ENCODE results near the gene TEKTIP1. TPM values are rescaled to one million over a fixed set of nuclear protein-coding genes. Genes with fewer than 3 reads are reported as not detected.

TEKTIP1 gene
- total RNA-seq, 2 donors from 2014 or later = not detected

DNA sequence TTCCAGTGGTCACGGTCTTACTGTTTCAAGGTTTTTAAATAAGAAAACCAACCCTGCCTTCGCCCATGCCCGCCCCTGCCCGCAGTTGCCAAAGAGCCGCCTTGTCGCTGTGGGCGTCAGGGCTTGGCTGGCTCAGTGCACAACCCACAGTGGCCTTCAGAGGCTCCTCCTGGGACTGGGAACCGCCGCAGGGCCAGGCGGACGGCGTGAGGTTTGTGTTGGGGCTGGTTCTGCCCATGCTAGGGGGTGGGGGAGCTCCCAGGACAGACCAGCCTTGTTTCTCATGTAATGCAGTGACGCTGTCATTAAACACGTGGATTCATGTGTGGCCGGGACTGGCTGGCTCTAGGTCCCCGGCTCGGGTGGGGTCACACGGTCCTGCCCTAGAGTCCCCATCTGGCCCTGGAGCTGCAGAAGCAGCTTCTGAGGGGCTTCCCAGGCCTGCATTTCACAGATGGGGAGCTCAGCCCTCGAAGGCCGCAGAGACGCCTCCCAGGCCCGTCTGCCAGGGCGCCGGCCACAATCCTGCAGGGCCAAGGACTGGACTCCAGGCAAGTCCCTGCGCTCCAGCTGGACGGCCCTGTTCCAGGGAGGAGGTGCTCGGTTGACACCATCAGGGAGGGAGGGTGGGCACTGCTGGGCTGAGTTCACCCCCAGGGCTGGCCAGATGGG lies 2.4 kb upstream of the TEKTIP1 start:
- Histone ChIP-seq H3K4me1 (peaks cover 0 to 6% of the 10 kb centered on the region in 2 donors), H3K27ac (peak overlapping the region; percentile 33 to 40), H3K27me3 (no peaks in the 10 kb centered on the region)

DNA sequence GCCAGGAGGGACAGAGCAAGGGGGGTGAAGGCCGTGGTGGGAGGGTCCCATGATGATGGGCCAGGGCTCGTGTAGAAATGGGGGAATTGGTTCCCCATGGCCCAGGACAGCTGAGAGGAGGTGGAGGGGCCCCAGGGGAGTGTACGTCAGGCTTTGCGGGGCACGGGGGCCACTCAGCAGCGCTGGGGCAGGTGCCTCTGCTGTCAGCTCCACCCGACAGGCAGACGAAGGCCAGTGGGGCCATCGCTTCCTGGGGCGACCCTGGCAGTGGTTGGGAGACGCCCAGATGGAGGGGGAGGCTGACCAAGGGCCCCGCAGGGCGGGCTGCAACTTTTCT lies 1.9 kb upstream of the TEKTIP1 start:
- Histone ChIP-seq H3K9me3 (no peaks in the 10 kb centered on the region), H3K4me1 (peaks cover 0 to 6% of the 10 kb centered on the region in 2 donors), H3K27me3 (no peaks in the 10 kb centered on the region), H3K27ac (peak overlapping the region; percentile 33 to 40), H3K36me3 (peaks cover 37% of the 10 kb centered on the region), H3K4me3 (no peak overlapping the region)
- TF ChIP-seq, protein P1, sequence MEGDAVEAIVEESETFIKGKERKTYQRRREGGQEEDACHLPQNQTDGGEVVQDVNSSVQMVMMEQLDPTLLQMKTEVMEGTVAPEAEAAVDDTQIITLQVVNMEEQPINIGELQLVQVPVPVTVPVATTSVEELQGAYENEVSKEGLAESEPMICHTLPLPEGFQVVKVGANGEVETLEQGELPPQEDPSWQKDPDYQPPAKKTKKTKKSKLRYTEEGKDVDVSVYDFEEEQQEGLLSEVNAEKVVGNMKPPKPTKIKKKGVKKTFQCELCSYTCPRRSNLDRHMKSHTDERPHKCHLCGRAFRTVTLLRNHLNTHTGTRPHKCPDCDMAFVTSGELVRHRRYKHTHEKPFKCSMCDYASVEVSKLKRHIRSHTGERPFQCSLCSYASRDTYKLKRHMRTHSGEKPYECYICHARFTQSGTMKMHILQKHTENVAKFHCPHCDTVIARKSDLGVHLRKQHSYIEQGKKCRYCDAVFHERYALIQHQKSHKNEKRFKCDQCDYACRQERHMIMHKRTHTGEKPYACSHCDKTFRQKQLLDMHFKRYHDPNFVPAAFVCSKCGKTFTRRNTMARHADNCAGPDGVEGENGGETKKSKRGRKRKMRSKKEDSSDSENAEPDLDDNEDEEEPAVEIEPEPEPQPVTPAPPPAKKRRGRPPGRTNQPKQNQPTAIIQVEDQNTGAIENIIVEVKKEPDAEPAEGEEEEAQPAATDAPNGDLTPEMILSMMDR (IDR thresholded peaks at IDR 0.05) = no peak
- DNase-seq (ENCODE audit: low spot score) = no peak

More for the DNA sequence above, 2.4 kb upstream of the TEKTIP1 start:
- Histone ChIP-seq H3K9me3 (no peaks in the 10 kb centered on the region), H3K36me3 (peaks cover 42% of the 10 kb centered on the region), H3K4me3 (no peak overlapping the region)
- peak; percentile 65 for DNase-seq (ENCODE audit: low spot score)
- TF ChIP-seq, protein P1 (IDR thresholded peaks at IDR 0.05) = no peak

DNA sequence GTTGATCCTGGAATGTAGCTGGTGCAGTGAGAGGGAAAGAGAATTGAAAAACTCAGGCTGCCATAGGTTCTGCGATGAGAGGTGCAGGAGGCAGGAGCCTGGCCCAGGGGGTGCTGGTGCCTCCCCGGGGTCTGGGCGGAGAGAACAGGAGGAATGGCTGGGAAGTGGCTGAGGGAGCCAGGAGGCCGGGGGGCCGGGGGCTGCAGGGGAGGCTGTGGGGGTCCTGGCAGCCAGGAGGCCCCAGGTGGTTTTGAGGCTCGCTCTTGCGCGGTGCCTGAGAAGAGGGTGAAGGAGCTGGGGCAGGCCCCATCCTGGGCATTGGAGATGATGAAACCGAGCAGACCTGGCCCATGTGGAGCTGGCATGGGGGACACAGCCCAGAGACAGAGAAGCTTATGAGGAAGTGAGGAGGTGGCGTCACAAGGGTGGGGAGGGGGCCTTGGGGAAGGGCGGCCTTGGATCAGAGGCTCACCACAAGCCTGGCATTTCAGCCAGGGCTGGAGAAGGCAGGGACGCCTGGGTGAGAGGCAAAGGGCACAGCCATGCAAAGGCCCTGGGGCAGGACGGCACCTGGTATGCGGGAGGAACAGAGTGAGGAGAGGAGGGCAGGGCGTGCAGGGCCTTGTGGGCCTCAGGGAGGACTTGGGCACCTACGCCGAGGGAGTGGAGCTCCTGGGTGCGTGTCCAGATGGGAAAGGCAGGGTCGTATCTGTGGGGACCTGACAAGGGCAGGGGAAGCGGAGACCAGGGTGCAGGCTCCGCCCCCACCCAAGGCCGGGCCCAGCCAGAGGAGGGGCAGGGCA lies 1.3 kb upstream of the TEKTIP1 start:
- no peak for DNase-seq (ENCODE audit: low spot score)
- Histone ChIP-seq H3K27ac (peak overlapping the region; percentile 33 to 40), H3K36me3 (peaks cover 31% of the 10 kb centered on the region), H3K9me3 (no peaks in the 10 kb centered on the region), H3K27me3 (no peaks in the 10 kb centered on the region), H3K4me1 (peaks cover 0 to 6% of the 10 kb centered on the region in 2 donors), H3K4me3 (no peak overlapping the region)
- TF ChIP-seq, protein P1 (IDR thresholded peaks at IDR 0.05) = no peak

DNA sequence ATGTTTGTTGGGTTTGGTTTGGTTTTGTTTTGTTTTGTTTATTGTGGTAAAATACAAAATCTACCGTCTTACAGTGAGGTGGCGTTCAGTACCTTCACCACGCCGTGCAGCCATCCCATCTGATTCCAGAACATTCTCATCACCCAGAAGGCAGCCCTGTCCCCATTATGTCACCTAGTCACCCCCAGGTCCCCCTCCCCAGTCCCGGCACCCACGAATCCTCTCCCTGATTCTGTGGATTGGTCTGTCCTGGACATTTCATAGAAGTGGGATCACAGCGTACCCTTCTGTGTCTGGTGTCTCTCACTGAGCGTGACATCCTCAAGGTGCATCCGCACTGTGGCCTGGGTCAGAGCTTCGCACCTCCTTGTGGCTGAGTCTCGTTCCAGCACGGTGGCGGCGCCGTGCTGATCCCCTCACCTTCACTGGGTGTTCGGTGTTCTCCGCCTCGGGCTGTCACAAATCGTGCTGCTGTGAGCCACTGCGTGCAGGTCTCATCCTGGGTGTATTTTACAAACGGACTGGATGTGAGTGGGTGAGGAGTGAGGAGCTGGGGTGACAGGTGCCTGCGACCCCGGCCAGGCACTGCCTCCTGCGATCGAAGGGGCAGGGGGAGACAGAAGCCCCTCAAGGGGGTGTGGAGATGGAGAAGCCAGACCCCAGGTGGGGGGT lies 580 bp upstream of the TEKTIP1 start:
- Histone ChIP-seq H3K27ac (no peak overlapping the region), H3K27me3 (no peaks in the 10 kb centered on the region), H3K36me3 (peaks cover 24% of the 10 kb centered on the region), H3K4me1 (peaks cover 0 to 6% of the 10 kb centered on the region in 2 donors), H3K9me3 (no peaks in the 10 kb centered on the region), H3K4me3 (no peak overlapping the region)
- TF ChIP-seq, protein P1 (IDR thresholded peaks at IDR 0.05) = no peak
- no peak for DNase-seq (ENCODE audit: low spot score)

DNA sequence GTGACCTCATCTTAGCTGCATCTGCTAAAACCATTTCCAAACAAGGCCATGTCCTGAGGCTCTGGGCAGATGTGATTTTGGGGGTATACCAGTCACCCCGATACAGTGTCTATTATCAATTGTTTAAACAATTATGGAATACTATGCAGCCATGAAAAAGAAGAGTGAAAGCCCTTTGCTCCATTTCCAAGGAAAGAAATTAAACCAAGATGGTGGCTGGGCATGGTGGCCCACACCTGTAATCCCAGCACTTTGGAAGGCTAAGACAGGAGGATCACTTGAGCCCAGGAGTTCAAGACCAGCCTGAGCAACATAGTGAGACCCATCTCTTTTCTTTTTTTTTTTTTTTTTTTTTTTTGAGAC lies 763 bp downstream of the TEKTIP1 start:
- TF ChIP-seq, protein P1 (IDR thresholded peaks at IDR 0.05) = no peak
- DNase-seq (ENCODE audit: low spot score) = no peak
- no peaks in the 10 kb centered on the region for H3K27me3 ChIP-seq
- H3K4me1 ChIP-seq = peaks cover 0 to 6% of the 10 kb centered on the region in 2 donors
- H3K4me3 ChIP-seq = no peak overlapping the region
- no peak overlapping the region for H3K27ac ChIP-seq
- H3K36me3 ChIP-seq = peaks cover 10% of the 10 kb centered on the region
- no peaks in the 10 kb centered on the region for H3K9me3 ChIP-seq

Measured in right atrium auricular region (tissue), 2 donors.